ENCODE data around the gene ARPC5.

The ARPC5 gene

GRCh38 chr1:183571678-183572268 lies 63.8 kb downstream of the ARPC5 start:
- TF ChIP-seq GATA3 (IDR thresholded peaks at IDR 0.05; ENCODE audit: low read depth, low read length) (no peak), GATA2 (IDR thresholded peaks at IDR 0.05; ENCODE audit: low read depth, low read length) (no peak)

Measured in SH-SY5Y (cell line).